HAP-1 (cell line): ENCODE data around the gene DSTN.

Source experiments
- DNase-seq, 2 experiments: peaks; one replicate each; pipeline ENCODE4 v3.0.0-alpha.2; 2016 to 2020; ENCODE audit warnings: low spot score in 2 of 2
- H3K27me3 ChIP-seq: fragments of 250-450 bp; sonication (Bioruptor Pico); 2 replicates; pipeline ENCODE4 v1.5.1; 2020; ENCODE audit warnings: low read depth, mild to moderate bottlenecking, moderate library complexity
- H3K36me3 ChIP-seq: fragments of 250-450 bp; sonication (Bioruptor Pico); replicated peaks from 2 replicates; pipeline ENCODE4 v1.5.1; 2020; ENCODE audit warnings: mild to moderate bottlenecking
- H3K4me1 ChIP-seq: fragments of 250-450 bp; sonication (Bioruptor Pico); 2 replicates; pipeline ENCODE4 v1.5.1; 2020; ENCODE audit warnings: mild to moderate bottlenecking
- H3K4me3 ChIP-seq: fragments of 250-450 bp; sonication (Bioruptor Pico); 2 replicates; pipeline ENCODE4 v1.5.1; 2020; ENCODE audit warnings: mild to moderate bottlenecking, moderate library complexity
- H3K9me3 ChIP-seq: fragments of 250-450 bp; sonication (Bioruptor Pico); 2 replicates; pipeline ENCODE4 v1.5.1; 2020; ENCODE audit warnings: mild to moderate bottlenecking, moderate library complexity
- in situ Hi-C: fragments of 300-500 bp; cut with MboI; formaldehyde crosslinking; loops from 3 replicates; pipeline ENCODE4 v1.14.3; 2020; ENCODE audit warnings: low sequenced_read_pairs, inconsistent platforms, mixed read lengths

The DSTN gene

GRCh38 chr20:17613328-17614175 is 43.7 kb downstream of the DSTN start:
- Histone ChIP-seq H3K4me3 (no peak overlapping the region), H3K27me3 (no peaks in the 10 kb centered on the region), H3K4me1 (no peaks in the 10 kb centered on the region), H3K36me3 (peaks cover 39% of the 10 kb centered on the region), H3K9me3 (no peaks in the 10 kb centered on the region)
- peak in 1 of 2 experiments; percentile 7 for DNase-seq
- in situ Hi-C loops: loop anchor here (5.0 kb wide), 1 partner anchor 71 kb away; no protein-coding TSS in a partner anchor

DNA sequence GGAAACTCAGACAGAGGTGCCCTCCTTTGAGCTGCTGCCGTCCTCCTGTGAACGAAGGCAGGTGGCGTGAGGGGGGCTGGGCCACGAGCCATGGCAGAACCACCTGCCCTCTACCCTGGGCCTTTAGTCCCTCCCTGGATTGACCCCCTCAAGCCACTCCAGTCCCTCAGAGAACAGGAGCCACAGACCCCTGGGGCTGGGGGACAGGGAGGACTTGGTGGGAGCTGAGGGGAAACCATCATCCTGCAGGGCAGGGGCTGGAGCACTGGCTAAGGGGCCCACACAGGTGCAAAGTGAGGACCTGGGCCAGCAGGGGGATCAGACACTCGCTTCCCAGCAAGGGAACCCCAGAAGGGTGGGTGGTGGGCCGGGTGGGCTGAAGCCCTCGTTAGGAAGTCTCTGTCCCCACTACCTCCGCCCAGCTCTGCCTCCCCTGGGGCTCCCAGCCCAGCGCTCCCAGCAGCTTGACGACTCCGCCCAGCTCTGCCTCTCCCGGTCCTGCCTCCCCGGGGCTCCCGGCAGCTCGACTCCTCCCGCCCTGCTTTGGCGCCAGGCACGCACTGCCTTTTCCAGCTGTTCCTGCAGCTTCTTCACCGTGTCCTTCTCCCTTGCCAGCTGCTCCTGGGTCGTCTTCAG is 44.4 kb downstream of the DSTN start:
- H3K27me3 ChIP-seq: no peaks in the 10 kb centered on the region
- H3K4me3 ChIP-seq: no peak overlapping the region
- no peaks in the 10 kb centered on the region for H3K4me1 ChIP-seq
- H3K9me3 ChIP-seq: no peaks in the 10 kb centered on the region
- DNase-seq: peak in 1 of 2 experiments; percentile 37
- peaks cover 43% of the 10 kb centered on the region for H3K36me3 ChIP-seq
- in situ Hi-C loops: loop anchor here (5.0 kb wide), 1 partner anchor 72 kb away; no protein-coding TSS in a partner anchor

DNA sequence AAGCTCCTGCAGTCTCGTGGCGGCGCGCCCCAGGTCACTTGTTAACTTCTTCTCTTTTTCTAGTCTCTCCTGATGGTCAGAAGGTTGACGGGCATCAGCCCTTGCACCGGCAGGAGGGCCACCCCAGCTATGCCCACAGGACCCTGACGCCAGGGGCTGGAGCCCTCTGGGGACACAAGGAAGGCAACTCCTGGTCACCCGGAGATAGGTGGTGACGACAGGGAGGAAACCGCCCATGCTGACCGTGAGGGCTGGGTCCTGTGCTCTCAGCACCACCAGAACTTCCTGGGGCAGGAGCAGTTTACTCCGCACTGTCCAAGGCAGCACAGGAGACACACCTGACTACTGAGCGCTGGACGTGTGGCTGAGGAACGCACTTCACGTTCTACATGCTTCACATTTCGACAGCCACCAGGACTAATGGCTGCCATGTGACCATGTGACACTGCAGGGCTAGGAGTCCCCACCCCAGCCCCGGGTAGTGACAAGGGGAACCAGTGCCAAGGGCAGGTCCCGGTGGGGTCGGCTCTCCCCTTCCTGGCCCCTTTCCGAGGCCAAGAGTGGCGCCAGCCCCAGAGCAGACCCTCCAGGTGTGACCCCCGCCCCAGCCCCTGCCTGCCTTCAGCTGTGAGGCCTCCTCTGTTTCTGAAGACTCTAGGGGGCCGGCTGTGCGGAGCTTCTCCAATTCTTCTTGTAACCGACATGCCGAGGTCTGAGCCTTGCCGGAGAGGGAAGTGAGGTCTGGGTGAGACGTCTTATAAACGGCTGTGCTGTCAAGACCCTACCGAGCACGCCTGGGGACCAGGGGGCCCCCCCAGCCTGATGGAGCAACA is 45.2 kb downstream of the DSTN start:
- in situ Hi-C loops: loop anchor here (5.0 kb wide), 1 partner anchor 73 kb away; no protein-coding TSS in a partner anchor
- peak in 1 of 2 experiments; percentile 6 for DNase-seq
- Histone ChIP-seq H3K4me1 (no peaks in the 10 kb centered on the region), H3K4me3 (no peak overlapping the region), H3K36me3 (peaks cover 46% of the 10 kb centered on the region), H3K27me3 (no peaks in the 10 kb centered on the region), H3K9me3 (no peaks in the 10 kb centered on the region)

GRCh38 chr20:17615645-17616479 is 46.0 kb downstream of the DSTN start:
- H3K9me3 ChIP-seq: no peaks in the 10 kb centered on the region
- H3K27me3 ChIP-seq: no peaks in the 10 kb centered on the region
- no peak overlapping the region for H3K4me3 ChIP-seq
- in situ Hi-C loops: no loop called here
- no peaks in the 10 kb centered on the region for H3K4me1 ChIP-seq
- DNase-seq: peak in 1 of 2 experiments; percentile 5
- H3K36me3 ChIP-seq: peaks cover 49% of the 10 kb centered on the region

- in situ Hi-C loops: no loop called here
- peak in 1 of 2 experiments; percentile 6 for DNase-seq
- H3K36me3 ChIP-seq: peaks cover 55% of the 10 kb centered on the region
- H3K9me3 ChIP-seq: no peaks in the 10 kb centered on the region
- no peaks in the 10 kb centered on the region for H3K4me1 ChIP-seq
- H3K4me3 ChIP-seq: no peak overlapping the region
- no peaks in the 10 kb centered on the region for H3K27me3 ChIP-seq
Observed at GRCh38 chr20:17616480-17617211, 46.8 kb downstream of the DSTN start.

DNA sequence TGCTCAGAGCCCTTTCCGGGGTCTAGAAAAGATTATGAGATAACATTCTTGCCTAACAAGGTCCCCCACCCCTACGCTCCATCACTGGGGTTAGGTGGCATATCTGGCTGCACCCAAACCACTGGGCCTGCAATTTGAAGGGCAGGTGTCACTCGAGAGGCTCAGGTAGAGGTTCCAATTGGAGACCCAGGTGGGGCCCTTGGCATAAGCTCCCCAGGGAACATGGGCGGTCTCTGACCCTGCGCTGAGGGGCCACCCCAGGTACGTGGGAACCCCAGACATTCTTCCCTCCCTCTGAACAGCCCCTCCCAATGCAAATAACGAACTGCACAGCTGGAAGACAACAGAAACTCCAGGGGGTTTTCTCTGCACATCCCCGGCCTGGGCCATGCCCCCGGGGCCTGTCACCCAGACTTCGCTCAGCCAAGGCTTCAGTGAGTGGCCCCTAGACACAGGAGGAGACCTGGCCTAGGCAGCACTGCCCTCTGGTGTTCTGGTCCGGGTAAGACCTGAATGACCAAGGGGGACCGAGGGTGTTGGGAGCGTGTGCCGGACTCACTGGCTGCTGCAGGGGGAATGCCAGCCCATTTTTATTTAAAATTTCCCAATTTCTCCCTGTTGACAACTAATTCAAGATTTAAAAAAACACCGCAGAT is 47.5 kb downstream of the DSTN start:
- no peak overlapping the region for H3K4me3 ChIP-seq
- peaks cover 61% of the 10 kb centered on the region for H3K36me3 ChIP-seq
- no peaks in the 10 kb centered on the region for H3K4me1 ChIP-seq
- peak; percentile 23 to 79 for DNase-seq
- in situ Hi-C loops: no loop called here
- no peaks in the 10 kb centered on the region for H3K9me3 ChIP-seq
- no peaks in the 10 kb centered on the region for H3K27me3 ChIP-seq

GRCh38 chr20:17617868-17618672 is 48.2 kb downstream of the DSTN start:
- peaks cover 62% of the 10 kb centered on the region for H3K36me3 ChIP-seq
- peak in 1 of 2 experiments; percentile 6 for DNase-seq
- in situ Hi-C loops: no loop called here

DNA sequence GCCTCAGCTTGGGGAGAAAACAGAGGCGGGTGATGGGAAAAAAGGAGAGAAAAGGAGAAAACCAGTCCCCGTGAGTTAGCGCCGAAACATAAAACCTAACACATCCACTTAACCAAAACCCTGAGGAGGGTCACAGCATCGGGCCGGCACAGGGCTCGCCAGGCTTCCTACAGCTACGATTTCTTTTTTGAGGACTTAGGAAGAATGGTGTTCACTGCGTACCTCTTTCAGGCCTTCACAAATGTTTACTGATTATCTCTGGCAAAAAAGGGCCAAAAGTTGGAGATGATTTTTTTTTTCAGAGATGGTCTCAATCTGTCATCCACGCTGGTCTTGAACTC is 48.8 kb downstream of the DSTN start:
- Histone ChIP-seq H3K4me3 (no peak overlapping the region), H3K9me3 (no peaks in the 10 kb centered on the region), H3K4me1 (no peaks in the 10 kb centered on the region), H3K27me3 (no peaks in the 10 kb centered on the region), H3K36me3 (peaks cover 67% of the 10 kb centered on the region)
- DNase-seq: peak in 1 of 2 experiments; percentile 4
- in situ Hi-C loops: no loop called here

More at GRCh38 chr20:17617868-17618672, 48.2 kb downstream of the DSTN start:
- Histone ChIP-seq H3K4me3 (no peak overlapping the region), H3K4me1 (no peaks in the 10 kb centered on the region), H3K27me3 (no peaks in the 10 kb centered on the region), H3K9me3 (no peaks in the 10 kb centered on the region)

GRCh38 chr20:17619351-17620093 is 49.6 kb downstream of the DSTN start:
- peak in 1 of 2 experiments; percentile 5 for DNase-seq
- H3K4me3 ChIP-seq: no peak overlapping the region
- in situ Hi-C loops: no loop called here
- no peaks in the 10 kb centered on the region for H3K27me3 ChIP-seq
- H3K4me1 ChIP-seq: no peaks in the 10 kb centered on the region
- no peaks in the 10 kb centered on the region for H3K9me3 ChIP-seq
- H3K36me3 ChIP-seq: peaks cover 71% of the 10 kb centered on the region

DNA sequence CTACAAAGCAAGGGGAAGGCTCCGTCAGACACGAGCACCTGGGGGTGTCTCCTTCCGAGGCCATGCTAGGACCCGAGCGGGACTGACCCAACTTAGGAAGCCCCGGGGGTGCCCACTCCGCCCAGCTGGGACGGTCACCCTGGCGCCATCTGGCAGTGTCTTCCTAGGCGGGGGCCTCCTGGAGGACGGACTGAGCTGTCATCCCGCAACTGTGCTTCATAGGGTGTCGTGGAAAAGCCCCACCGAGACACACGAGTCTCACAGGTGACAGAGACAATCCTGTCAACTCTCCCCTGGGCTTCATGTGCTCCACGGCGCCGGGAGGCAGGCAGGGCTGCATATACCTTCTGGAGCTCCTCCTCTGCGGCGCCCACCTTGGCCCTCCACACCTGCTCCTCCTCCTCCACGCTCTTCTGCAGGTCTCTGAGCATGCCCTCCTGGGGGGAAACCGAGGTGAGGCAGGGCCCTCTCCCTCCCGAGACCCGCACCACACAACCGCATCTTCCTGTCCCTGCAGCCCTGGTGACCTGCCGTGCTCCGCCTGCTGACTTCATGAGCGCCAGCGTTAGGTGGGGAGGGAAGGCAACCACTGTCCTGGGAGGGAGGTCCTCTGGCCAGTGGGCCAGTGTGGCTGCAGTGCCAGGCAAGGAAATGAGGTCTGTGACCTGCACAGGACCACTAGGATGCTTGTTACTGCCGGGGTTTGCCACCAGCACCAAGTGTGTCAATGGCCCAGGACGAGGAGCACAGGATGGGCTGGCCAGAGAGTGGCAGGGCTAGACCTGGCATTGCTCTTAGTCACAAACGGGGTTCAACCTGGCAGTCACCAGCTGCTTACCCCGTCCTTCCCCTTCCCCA is 50.7 kb downstream of the DSTN start:
- Histone ChIP-seq H3K4me3 (no peak overlapping the region), H3K4me1 (no peaks in the 10 kb centered on the region), H3K36me3 (peaks cover 65% of the 10 kb centered on the region), H3K27me3 (no peaks in the 10 kb centered on the region), H3K9me3 (no peaks in the 10 kb centered on the region)
- peak in 1 of 2 experiments; percentile 5 for DNase-seq
- in situ Hi-C loops: no loop called here
